CD14-positive monocyte (primary cell): ENCODE results near the gene ST8SIA1. TPM values are rescaled to one million over a fixed set of nuclear protein-coding genes. Genes with fewer than 3 reads are reported as not detected.
A peak's percentile ranks its signal among the peaks of the same experiment; 100 is the strongest.

ENCODE experiments used
- DNase-seq, 3 donors: peaks; one replicate each; pipeline ENCODE4 v3.0.0-alpha.2; 2011 to 2022
- H2AFZ ChIP-seq: 2 replicates; pipeline ENCODE4 v1.6.0; 2012; ENCODE audit warnings: mild to moderate bottlenecking, low read depth, low read length, inconsistent platforms; ENCODE audit not compliant: insufficient read depth, poor library complexity, severe bottlenecking
- H3K27ac ChIP-seq, 2 donors: 1 replicate in 1 of 2; 2 replicates in 1 of 2; pipeline ENCODE4 v1.5.1; 2012 to 2013; ENCODE audit warnings: low read length in 2 of 2, control low read depth in 1 of 2, inconsistent platforms in 1 of 2, low read depth in 1 of 2, mild to moderate bottlenecking in 1 of 2
- H3K27me3 ChIP-seq, 2 donors: one replicate each; pipeline versions ENCODE4 v1.6.0 to v1.6.1; 2011 to 2013; ENCODE audit warnings: low read length in 2 of 2; ENCODE audit not compliant: control insufficient read depth in 2 of 2, insufficient read depth in 2 of 2
- H3K36me3 ChIP-seq, 2 donors: replicated peaks in 1 of 2; 1 replicate in 1 of 2; 2 replicates in 1 of 2; pipeline versions ENCODE4 v1.5.1 to v1.6.1; 2012 to 2013; ENCODE audit warnings: low read length in 2 of 2, control low read depth in 1 of 2, inconsistent platforms in 1 of 2, mild to moderate bottlenecking in 1 of 2; ENCODE audit not compliant: insufficient read depth in 2 of 2, control insufficient read depth in 1 of 2
- H3K4me1 ChIP-seq, 2 donors: 1 replicate in 1 of 2; 2 replicates in 1 of 2; pipeline versions ENCODE4 v1.5.1 to v1.6.1; 2012 to 2013; ENCODE audit warnings: low read length in 2 of 2, control low read depth in 1 of 2, inconsistent platforms in 1 of 2, mild to moderate bottlenecking in 1 of 2, moderate library complexity in 1 of 2; ENCODE audit not compliant: insufficient read depth in 2 of 2, control insufficient read depth in 1 of 2
- H3K4me2 ChIP-seq: replicated peaks from 2 replicates; pipeline ENCODE3; 2012; ENCODE audit warnings: low read length, moderate library complexity, mild to moderate bottlenecking; ENCODE audit not compliant: poor library complexity, severe bottlenecking; ENCODE audit errors: extremely low read depth
- H3K4me3 ChIP-seq, 3 experiments: fragments of 200-600 bp in 1 of 3; sonication (generic) in 1 of 3; replicated peaks in 1 of 3; 1 replicate in 2 of 3; 2 replicates in 1 of 3; pipeline ENCODE4 v1.5.1; 2011 to 2013; ENCODE audit warnings: low read length in 3 of 3, mild to moderate bottlenecking in 3 of 3, control low read depth in 2 of 3, low read depth in 2 of 3, inconsistent platforms in 1 of 3, moderate library complexity in 1 of 3
- H3K79me2 ChIP-seq: 2 replicates; pipeline ENCODE4 v1.6.0; 2012; ENCODE audit warnings: mild to moderate bottlenecking, control low read depth, inconsistent platforms, low read length, moderate library complexity; ENCODE audit not compliant: insufficient read depth
- H3K9ac ChIP-seq: 2 replicates; pipeline ENCODE4 v1.6.0; 2017; ENCODE audit warnings: low read length, mild to moderate bottlenecking; ENCODE audit not compliant: insufficient read depth, poor library complexity, severe bottlenecking
- H3K9me3 ChIP-seq, 2 donors: replicated peaks in 1 of 2; 1 replicate in 1 of 2; 2 replicates in 1 of 2; pipeline versions ENCODE4 v1.5.1 to v1.6.1; 2012 to 2013; ENCODE audit warnings: low read length in 2 of 2, control low read depth in 1 of 2; ENCODE audit not compliant: control insufficient read depth in 1 of 2, insufficient read depth in 1 of 2
- H4K20me1 ChIP-seq: 2 replicates; pipeline ENCODE4 v1.6.0; 2012; ENCODE audit warnings: mild to moderate bottlenecking, low read length, control low read depth, moderate library complexity; ENCODE audit not compliant: insufficient read depth
- H3K27ac Mint-ChIP-seq, 7 donors: one replicate each; pipeline ENCODE4 v1.8.0; 2020; ENCODE audit warnings: mild to moderate bottlenecking in 7 of 7, mixed read lengths in 7 of 7, moderate library complexity in 6 of 7, inconsistent platforms in 2 of 7
- H3K27me3 Mint-ChIP-seq, 3 donors: one replicate each; pipeline ENCODE4 v1.8.0; 2021 to 2022; ENCODE audit warnings: low read depth in 3 of 3, mild to moderate bottlenecking in 3 of 3, mixed read lengths in 3 of 3, moderate library complexity in 3 of 3, inconsistent platforms in 1 of 3
- H3K36me3 Mint-ChIP-seq, 2 donors: one replicate each; pipeline ENCODE4 v1.8.0; 2020; ENCODE audit warnings: mixed read lengths in 2 of 2, inconsistent platforms in 1 of 2, mild to moderate bottlenecking in 1 of 2
- H3K4me1 Mint-ChIP-seq: one replicate; pipeline ENCODE4 v1.8.0; 2020; ENCODE audit warnings: mild to moderate bottlenecking, mixed read lengths
- H3K4me3 Mint-ChIP-seq, 2 donors: one replicate each; pipeline ENCODE4 v1.8.0; 2020; ENCODE audit warnings: mild to moderate bottlenecking in 2 of 2, mixed read lengths in 2 of 2, moderate library complexity in 1 of 2
- H3K9me3 Mint-ChIP-seq, 7 donors: one replicate each; pipeline ENCODE4 v1.8.0; 2020 to 2022; ENCODE audit warnings: mixed read lengths in 7 of 7, mild to moderate bottlenecking in 6 of 7, moderate library complexity in 6 of 7, inconsistent platforms in 2 of 7
- WGBS: methylation state at CpG from one replicate; pipeline ENCODE4 v1.1.5; 2013; ENCODE audit warnings: missing lambda C conversion rate; ENCODE audit not compliant: insufficient coverage; 5-methylcytosine and 5-hydroxymethylcytosine counted together
- intact Hi-C, 2 donors: fragments of 100-400 bp; cut with micrococcal nuclease; formaldehyde crosslinking; loops; one replicate each; pipeline versions ENCODE4 v1.15.0 to v1.15.1; 2023
- polyA plus RNA-seq, 3 donors: library from polyadenylated mRNA; depleted of rRNA in 1 of 3; unstranded in 2 of 3; stranded (reverse) in 1 of 3; fragments of 300-500 nt in 2 of 3; fragments of >200 nt in 1 of 3; fragmentation: Illumina TruSeq in 2 of 3; gene quantifications; 1 replicate in 2 of 3; 2 replicates in 1 of 3; pipeline ENCODE4 v1.2.3, GENCODE V29; 2012 to 2021
- TF ChIP-seq, protein P1 (sequence below): fragments of 200-600 bp; IDR thresholded peaks from one replicate; pipeline ENCODE4 v1.8.0; 2022; ENCODE audit warnings: antibody characterized with exemption, mild to moderate bottlenecking

ST8SIA1 gene
- polyA plus RNA-seq, 3 donors: not detected

DNA sequence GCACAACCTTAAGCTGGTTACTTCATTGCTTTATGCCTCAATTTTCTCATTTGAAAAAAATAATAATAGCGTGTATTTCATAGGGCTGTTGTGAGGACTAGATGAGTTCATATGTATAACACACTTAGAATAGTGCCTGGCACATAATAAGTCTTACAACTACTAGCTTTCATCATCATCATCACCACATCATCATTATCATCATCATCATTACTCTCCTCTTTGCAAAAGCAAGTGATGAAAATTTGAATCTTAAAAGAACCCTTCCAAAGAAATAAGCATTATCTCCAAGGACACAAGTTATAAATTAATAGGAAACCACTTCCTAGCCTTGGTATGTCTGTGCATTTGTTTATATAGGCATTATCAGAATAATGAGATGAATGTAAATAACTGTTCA is 117.0 kb downstream of the ST8SIA1 start:
- no peaks in the 10 kb centered on the region for H3K79me2 ChIP-seq
- Mint-ChIP-seq H3K36me3 (no peaks in the 10 kb centered on the region), H3K27me3 (peaks cover 2 to 6% (median 3%) of the 10 kb centered on the region in 3 donors), H3K27ac (no peak overlapping the region), H3K4me1 (peaks cover 6% of the 10 kb centered on the region), H3K9me3 (peaks cover 2 to 11% (median 4%) of the 10 kb centered on the region in 7 donors), H3K4me3 (no peak overlapping the region)
- no CpG with 5 or more reads among the region's 1 CpG for WGBS
- H3K4me1 ChIP-seq: no peaks in the 10 kb centered on the region
- no peaks in the 10 kb centered on the region for H3K36me3 ChIP-seq
- intact Hi-C loops: no loop called here
- no peak overlapping the region for H3K4me3 ChIP-seq
- no peak for DNase-seq
- H3K27ac ChIP-seq: no peak overlapping the region
- H3K9ac ChIP-seq: no peak overlapping the region
- H3K27me3 ChIP-seq: no peaks in the 10 kb centered on the region
- no peak overlapping the region for H3K4me2 ChIP-seq
- no peaks in the 10 kb centered on the region for H3K9me3 ChIP-seq
- TF ChIP-seq, protein P1, sequence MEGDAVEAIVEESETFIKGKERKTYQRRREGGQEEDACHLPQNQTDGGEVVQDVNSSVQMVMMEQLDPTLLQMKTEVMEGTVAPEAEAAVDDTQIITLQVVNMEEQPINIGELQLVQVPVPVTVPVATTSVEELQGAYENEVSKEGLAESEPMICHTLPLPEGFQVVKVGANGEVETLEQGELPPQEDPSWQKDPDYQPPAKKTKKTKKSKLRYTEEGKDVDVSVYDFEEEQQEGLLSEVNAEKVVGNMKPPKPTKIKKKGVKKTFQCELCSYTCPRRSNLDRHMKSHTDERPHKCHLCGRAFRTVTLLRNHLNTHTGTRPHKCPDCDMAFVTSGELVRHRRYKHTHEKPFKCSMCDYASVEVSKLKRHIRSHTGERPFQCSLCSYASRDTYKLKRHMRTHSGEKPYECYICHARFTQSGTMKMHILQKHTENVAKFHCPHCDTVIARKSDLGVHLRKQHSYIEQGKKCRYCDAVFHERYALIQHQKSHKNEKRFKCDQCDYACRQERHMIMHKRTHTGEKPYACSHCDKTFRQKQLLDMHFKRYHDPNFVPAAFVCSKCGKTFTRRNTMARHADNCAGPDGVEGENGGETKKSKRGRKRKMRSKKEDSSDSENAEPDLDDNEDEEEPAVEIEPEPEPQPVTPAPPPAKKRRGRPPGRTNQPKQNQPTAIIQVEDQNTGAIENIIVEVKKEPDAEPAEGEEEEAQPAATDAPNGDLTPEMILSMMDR: no peak
- no peaks in the 10 kb centered on the region for H4K20me1 ChIP-seq
- no peak overlapping the region for H2AFZ ChIP-seq

DNA sequence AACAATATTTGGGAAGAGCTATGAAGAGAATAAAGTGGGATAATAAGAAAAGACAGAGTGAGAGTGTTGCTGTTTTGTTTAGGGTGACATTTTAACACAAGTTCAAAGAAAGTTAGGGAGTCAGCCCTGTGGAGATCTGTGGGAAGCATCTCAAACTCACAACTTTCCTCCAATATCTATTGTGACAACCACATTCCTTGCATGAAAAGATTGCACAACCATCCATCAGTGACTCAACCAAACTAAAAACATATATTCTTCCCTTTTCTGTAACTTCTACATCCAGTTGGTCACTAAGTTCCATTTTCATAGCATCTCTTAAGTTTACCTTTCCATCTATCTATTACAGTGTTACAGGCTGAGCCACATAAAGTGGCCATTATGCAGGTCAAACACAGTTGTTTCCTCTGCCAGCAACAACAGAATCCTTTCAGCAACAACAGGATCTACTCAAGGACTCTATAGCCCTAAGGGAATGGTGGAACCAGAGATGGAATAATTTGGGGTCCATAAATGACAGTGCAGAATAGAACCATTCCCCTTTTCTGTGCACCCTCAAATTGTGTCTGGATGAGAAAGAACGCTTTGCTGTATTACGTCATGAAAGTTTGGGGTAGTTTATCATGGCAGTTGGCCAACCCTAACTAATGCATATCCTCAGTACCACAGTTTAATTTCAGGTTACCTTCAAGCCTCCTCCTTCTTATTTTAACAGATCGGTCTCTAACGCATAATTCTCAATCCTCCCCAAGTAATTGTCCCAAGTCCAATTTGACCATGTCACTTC is 118.8 kb downstream of the ST8SIA1 start:
- H3K27ac Mint-ChIP-seq: no peak overlapping the region
- intact Hi-C loops: no loop called here
- peaks cover 2 to 13% (median 7%) of the 10 kb centered on the region in 7 donors for H3K9me3 Mint-ChIP-seq
- Histone ChIP-seq H3K4me3 (no peak overlapping the region), H3K9me3 (no peaks in the 10 kb centered on the region), H3K9ac (no peak overlapping the region), H3K27me3 (no peaks in the 10 kb centered on the region), H3K36me3 (no peaks in the 10 kb centered on the region), H2AFZ (no peak overlapping the region), H4K20me1 (no peaks in the 10 kb centered on the region), H3K79me2 (no peaks in the 10 kb centered on the region), H3K4me2 (no peak overlapping the region), H3K27ac (no peak overlapping the region), H3K4me1 (no peaks in the 10 kb centered on the region)
- WGBS: 96% methylated on average over 2 of the region's 4 CpGs
- peaks cover 6% of the 10 kb centered on the region for H3K4me1 Mint-ChIP-seq
- no peak overlapping the region for H3K4me3 Mint-ChIP-seq
- TF ChIP-seq, protein P1: no peak
- H3K27me3 Mint-ChIP-seq: peaks cover 0 to 2% (median 2%) of the 10 kb centered on the region in 3 donors
- DNase-seq: peak; percentile 3 to 40 (median 16)
- H3K36me3 Mint-ChIP-seq: no peaks in the 10 kb centered on the region
